MV-4-11 (cell line): ENCODE data around the gene ODC1.
"Not testable (repeated sequence)": the region's sequence is repeated elsewhere in the genome, so short reads cannot be mapped to it uniquely, and the experiment has no call there.

Source experiments
- DNase-seq: peaks from one replicate; lab custom pipeline; 2025; lab: John Stamatoyannopoulos, UW

ODC1 gene

DNA sequence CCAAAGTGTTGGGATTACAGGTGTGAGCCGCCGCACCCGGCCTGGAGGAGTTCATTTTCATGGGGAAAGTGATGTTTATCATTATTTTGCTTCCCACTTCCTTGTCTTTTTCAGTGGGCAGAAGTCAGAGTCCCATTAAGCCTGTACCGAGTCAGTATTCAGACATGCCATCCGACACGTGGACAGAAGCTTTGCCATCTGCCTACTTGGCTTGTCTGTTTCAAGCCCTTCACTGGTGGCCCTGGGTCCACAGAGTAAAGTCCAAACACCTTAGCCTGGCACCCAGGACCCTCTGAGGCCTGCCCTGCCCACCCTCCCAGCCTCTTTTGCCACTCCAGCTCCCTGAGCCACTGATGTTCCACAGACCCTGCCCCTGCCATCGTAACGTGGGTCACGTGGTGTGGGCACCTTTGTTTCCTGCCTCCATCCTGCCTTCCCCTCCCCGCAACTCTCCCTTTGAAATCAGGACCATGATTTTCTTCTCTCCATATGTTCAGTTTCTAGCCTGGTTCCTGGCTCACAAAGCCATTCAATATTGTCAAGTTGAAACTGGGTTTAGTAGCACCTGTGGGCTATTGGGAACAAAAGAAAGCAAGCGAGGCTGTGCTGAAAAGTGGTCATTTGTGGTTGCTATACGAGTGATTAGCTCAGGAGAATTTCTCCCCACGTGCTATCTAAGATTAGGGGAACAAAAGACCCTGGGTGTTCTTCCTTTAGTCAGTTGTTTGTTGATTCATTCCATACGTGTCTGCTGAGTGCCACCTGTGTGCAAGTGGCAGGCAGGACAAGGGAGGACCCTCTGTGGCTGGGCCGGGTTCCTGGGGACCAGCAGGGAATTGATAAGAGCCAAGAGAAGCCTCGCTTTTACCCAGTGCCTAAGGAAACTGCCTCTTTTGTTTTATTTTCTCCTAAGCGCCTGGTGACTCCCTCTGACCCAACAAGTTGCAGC is 5.1 kb upstream of the ODC1 start:
- DNase-seq, result no peak

DNA sequence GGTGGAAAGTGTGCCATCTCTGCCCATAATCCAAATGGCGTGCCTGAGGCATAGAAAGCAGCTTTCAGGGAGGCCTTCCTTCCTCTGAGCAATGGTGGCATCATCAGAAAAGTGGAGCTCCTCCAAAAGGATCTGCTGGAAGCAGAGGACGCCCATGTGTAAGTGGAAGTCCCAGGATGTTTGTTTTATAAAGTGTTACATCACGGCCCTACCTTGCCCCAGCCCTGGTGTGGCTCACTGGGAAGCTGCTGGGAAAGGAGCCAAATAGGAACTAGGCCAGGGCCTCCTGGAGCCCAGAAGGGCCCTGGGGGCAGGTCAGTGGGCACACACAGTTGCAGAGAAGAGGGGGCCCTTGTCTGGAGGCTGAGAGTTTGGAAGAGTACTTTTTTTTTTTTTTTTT is 4.2 kb upstream of the ODC1 start:
- DNase-seq, result no peak

DNA sequence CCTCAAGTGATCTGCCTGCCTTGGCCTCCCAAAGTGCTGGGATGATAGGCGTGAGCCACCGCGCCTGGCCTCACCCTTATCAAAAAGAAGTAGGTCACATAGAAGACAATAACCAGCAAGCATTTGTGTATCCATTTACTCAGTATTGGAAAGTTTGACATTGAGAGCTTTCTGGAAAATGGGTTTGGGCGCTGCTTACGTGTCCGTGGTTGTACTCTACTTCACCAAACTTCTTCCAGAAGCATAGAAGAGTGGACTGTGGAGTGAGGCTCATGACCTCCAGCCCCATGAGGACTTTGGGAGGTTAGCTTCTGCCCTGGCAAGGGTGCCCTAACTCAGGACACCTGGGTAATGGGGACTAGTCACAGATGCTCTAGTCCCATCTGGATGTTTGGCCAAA is 3.7 kb upstream of the ODC1 start:
- no peak for DNase-seq

DNA sequence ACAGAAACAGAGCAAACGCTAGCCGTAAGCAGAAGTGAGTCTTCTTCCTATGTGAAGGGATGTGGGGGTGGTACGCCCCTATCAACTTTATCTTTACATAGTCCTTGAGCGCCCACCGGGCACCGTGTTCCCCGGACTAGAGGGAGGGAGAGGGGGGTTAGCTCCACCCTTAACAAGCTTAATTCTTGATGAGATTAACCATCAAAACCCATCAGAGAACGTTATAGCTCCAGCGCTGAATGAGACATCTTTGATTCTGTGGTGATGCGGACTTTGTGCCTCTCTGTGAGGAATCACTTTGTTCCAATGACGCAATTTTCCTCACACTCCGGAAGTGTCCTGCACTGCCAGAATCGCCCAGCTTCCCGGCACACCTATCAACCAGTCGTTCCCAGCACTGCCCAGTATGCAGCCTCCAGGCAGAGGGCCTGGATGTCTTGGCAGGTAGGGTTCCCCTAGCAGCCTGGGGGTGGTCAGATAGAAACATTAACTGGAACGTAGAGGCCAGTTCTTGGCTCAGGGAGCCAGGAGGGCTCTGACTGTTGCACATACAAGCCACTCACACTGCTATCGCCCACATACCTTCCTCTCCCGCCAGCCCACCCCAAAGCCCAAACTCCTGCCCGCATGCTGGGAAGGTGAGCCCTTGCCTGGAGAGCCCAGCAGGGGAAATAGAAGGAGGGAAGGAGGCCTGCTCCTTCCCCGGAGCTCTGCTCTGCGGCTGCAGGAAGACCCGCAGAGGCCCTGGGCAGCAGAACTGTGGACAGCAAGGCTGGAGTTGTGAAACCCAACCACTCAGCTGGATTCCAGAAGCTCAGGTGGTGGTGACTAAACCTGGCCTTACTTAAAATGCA is 1.9 kb upstream of the ODC1 start:
- DNase-seq, result no peak

DNA sequence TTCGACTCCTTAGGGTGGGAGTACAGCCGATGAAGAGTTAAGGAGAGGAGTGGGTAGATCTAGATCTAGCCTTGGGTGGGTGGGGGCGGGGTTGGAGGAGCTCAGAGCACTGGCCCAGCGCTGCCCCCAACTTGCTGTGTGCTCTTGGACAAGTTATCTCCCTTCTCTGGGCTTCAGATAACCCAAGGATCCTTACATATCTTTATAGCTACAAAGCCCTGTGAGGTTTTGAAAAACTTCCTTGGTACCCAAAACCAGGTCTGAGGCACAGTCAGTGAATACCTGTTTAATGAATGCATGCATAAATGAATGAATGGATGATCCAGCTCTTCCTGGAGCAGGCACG is 1.3 kb upstream of the ODC1 start:
- no peak for DNase-seq

DNA sequence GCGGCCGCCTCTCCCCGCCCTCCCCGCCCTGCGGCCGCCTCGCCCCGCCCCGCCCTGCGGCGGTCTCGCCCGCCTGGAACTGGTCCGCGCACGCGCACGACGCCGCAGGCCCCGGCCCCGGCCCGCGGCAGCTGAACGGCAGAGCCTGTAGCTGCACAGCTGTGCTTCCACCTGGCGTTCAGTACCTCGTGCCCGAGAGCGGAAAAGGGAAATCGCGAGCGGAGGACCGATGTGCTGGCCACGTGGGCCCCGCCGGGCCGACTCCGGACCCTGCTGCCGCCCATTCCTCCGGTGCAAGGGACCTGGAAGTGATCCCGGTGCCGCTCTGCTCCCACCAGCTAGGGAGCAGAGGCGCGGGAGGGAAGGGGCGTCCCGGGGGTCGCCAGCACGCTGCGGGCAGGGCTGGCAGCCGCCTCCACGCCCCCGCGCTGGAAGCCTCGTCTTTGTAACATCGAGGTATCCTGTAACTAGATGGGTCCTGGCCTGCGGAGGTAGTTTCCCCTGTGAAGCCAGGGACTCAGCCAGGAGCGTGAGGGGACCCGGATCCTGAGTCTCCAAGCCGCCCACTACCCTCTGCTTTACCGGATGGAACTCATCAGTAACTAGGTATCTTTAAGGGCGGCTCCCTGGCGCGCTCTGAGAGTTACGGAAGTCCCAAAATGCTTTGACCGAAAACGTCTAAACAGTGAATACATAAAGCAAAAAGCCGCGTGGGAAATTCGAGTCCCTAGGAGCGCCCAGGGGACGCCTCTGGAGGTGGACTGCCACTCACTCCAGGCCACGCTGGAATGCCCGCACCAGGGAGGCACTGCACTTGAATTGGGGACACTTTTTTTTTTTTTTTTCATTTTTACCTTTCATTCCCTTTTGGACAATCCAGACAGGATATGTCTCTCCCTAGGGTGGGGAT is 704 bp upstream of the ODC1 start:
- DNase-seq, result peak; percentile 91

DNA sequence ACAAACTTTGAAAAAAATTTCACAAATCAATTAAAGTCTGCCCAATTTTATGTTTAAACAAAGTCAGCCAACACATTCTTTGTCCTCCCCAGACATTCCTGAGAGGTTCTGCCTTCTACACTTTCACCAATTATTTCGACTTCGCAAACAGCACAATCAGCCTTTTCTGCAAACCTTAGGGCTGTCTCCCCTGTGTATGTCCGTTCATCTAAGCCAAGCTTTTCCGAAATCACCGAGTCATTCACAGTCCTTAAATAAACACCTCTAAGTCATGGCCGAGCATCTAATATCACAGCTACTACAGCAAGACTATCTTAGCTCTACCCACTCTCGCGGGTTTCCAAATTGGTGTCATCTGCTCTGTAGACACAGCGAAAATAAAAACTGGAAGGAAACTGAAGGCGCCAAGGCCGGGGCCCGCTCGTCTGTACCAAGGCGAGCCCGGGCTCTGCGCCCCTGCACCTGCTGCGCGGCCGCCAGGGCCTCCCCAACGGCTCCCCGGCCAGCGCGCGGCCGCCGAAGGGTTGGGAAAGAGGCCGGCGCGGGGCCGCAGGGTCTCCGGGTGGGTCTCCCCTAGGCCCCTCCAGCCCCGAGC is 730 bp downstream of the ODC1 start:
- DNase-seq, result peak; percentile 47

DNA sequence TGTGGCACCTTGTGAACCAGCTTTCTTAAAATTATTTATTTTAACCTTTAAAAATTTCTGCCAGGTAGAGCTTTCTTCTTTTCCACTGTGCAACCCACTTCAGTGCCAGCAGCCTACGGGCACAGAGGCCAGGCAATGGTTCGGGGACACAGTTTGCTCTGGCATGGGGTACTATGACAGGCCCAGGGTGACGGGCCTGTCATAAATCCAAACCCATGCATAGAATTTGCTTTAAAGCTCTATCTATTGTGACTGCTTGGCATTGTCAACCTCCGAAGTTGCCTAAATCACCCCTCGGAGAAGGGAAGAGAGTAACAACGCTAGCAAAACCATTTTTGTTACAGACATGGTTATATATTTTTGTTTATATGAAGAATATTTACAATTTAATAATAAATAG is 1.5 kb downstream of the ODC1 start:
- DNase-seq, result no peak

DNA sequence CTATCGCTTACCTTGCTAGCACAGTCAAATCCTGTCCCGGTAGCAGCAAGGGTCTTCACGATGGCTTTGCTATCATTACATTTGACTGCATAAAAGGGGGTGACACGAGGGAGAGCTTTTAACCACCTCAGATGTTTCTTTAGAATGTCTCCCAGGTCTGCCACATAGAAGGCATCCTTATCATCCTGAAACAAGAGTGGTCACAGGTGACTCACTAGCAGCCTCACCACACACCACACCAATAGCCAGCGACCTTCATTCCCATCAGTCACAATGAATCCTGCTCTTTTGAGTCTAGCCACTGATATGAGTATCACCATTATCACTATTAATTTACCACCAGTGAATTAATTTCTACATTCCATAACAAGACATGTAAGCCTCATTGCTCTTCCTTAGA is 3.7 kb downstream of the ODC1 start:
- no peak for DNase-seq

DNA sequence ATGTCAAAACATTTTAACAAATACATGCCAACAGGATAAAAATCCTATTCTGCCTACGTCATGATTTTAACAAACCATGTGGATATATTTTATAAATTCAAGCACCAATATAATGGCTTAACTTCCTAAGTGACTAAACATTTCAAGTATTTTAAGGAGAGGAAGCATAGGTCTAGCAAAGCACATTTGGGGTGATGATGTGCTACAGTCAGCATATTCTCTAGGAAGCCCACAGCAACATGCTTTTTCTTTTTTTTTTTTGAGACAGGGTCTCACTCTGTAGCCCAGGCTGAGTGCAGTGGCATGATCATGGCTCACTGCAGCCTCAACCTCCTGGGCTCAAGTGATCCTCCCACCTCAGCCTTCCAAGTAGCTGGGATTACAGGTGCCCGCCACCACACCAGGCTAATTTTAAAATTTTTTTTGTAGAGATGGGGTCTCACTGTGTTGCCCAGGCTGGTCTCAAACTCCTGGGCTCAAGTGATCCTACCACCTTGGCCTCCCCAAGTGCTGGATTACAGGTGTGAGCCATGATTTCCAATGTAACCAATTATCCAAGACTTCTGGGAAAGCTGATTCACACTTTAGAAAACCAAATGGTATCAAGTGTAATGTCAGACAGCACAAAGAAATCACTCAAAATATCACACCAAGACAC is 5.5 kb downstream of the ODC1 start:
- not testable (repeated sequence) for DNase-seq

DNA sequence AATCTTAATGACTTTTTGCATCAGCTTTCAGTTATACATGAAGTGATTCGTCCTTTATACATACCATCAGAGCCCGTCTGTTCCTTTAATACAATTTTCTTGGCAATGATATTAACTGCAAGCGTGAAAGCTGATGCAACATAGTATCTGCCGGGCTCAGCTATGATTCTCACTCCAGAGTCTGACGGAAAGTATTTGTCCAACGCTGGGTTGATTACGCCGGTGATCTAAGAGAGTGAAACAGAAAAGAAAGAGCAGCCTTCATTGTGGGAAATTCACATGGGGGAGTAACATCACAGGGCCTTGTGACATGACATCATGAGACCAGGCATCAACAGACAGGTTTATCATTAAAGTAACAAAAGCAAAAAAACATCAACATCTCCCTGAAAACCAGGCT is 6.2 kb downstream of the ODC1 start:
- no peak for DNase-seq

DNA sequence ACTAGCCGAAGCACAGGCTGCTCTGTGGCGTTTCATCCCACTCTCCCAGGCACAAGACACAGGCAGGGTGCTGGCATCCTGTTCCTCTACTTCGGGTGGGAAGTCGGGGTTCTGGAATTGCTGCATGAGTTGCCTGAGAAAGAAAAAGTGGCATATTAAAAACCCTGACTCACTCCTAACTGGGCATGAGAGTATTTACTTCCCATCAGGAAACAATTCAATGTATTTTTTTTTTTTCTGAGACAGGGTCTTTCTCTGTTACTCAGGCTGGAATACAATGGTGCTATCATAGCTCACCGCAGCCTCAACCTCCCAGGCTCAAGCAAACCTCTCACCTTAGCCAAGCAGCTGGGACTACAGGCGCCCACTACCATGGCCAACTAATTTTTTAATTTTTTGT is 7.4 kb downstream of the ODC1 start:
- no peak for DNase-seq

DNA sequence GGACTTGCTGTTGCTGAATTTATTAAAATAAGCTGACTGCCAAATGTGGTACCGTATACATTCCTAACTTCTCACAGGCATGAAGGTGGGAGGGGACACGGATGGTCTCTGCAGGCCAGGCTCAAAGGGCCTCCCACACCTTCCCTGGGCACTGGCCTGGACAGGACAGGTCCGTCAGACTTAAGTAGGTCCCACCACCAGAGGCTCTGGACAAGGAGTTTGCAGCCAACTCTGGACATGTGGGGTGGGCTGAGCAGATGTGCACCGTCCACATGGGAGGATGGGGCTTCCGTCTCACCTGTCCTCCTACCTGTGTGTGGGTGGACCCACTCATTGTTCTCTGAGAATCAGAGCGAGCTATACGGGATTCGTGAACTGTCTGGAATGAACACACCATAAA is 8.2 kb downstream of the ODC1 start:
- DNase-seq, result no peak

DNA sequence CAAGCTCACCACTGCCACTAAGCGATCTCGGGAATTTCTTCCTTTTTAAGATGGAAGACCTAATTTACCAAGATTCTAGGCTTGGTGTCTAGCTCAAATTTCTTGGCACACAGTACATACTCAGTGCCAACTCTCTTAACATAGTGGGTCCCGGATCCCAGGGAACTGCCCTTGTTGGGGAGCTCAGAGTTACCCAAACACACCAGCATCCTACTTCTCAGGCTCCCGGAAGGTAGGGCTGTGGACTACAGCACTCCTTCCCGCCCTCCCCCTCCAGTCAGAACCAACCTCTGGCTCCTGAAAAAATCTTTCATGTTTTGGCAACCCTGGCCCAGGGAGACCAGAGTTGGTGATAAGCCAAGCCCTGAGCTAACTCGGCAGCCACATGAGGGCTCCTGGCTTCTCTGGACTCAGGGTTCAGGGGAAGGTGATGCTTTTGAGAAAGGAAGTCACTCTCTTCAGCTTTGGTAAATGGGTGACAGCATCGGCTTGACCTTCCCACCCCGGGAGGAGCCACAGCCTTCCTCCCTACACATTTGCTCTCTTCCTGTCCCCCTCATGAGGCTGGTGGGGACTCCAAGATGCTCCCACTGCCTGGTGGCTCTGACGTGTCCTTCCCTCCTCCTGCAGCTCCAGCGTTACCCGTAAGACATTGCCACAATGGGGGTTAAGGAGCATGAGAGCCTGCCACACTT is 8.8 kb downstream of the ODC1 start:
- no peak for DNase-seq

DNA sequence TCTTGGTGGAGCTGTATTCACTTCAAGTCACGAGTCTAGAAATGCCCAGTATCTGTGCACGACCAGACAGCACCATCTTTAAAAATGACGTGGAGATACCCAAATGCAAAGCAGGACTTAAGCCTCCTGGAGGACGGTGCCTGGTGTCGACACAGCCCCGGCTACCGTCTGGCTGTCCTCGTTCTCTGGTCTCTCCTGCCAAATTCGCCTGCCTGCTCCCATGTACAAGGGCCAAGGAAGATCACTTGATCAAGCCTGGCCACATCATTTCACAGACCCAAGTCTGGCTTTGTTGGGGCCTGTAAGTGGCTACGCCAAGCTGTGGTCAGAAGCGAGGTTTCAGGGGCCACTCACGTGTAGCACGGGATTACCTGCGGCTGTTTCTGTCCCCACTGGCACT is 9.4 kb downstream of the ODC1 start:
- DNase-seq, result no peak

DNA sequence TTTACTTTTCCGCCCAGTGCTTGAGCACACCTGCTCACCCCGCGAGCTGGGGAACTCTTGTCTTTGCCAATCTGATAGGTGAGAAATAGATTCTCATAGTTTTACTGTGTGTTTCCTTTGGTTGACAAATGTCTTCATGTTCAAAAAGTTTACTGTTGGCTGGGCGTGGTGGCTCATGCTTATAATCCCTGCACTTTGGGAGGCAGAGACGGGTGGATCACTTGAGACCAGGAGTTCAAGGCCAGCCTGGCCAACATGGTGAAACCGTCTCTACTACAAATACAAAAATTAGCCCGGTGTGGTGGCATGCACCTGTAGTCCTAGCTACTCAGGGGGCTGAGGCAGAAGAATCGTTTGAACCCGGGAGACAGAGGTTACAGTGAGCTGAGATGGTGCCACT is 10.3 kb downstream of the ODC1 start:
- DNase-seq, result no peak

DNA sequence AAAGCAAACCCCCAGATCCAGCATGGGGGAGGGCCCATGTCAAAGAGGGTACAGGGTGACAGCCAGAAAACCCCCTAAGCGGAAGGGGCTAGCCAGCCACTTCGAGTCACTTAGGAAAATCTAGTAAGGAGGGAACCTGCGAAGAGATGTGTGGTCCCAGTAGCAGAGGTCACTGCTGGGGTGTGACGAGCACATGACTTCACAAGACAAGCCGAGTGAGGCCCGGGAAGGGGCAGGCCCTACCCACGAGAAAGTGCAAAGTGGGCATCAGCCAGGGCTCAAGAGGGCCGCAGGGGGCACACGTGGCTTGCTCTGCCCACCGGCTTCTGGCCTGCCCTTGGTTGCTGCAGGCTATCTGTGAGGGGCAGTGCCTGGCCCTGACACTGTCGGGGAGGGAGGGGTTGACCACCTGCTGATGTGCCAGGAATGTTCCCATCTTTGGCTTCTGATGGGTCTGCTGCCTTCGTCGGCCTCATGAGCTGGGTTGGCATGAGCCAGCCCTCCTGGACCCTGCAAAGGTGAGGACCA is 11.5 kb downstream of the ODC1 start:
- no peak for DNase-seq

DNA sequence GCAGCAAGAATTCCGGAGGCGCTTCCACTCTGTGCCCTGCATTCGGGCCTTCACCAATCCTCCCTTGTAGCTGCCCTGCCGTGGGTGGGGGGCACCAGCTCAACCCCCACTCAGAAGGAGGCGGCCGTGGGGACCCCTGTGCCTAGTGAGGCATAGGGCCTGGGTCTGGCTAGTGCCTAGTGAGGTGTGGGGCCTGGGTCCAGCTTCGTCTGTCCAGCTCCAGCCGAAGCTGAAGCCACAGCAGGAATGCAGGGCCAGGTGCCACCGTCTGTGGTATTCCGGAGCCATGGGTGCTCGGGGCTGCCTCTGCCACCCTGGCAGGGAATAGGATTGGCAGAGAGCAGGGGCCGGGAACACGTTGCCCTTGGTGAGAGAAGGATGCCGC is 12.3 kb downstream of the ODC1 start:
- DNase-seq, result no peak

DNA sequence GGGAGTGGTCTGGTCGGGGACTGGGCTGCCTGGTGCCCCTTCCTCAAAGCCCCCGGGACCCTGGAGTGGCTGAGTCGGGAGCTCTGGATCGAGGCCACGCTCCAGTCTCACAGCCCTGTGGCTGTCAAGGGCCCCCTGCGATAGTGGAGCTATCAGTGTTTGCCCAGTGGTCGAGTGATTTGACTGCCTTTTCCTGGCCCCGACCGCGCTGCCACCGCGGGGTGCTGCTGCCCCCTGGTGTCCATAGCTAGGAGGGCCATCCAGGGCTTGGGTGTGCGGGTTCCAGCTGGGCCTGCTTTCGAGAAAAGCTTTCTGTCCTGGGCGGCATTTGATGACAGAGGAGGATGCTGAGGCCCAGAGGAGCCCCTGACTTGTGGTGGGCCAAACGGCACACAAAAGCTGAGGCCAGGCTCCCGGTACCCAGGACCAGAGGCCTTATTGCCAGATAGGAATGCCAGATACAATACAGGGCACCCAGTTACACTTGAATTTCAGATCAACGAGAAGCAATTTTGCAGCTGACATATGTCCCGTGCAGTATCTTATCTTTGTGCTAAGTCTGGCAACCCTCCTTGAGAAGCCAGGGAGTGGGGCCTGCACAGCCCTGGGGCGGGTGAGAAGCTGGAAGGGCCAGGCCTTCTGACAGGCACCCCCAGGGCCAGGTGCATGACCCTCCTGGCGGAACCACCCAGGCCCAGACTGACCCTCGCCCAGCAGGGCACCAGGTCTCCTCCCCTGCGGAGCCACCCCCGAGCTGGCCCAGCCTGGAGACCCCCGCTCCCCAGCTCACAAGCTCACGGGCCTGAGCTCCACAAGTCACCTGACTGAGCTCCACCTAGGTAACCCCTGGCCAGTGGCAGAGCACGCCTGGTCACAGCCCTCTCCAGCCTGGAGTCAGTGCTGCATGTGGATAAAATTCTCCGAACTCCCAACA is 13.0 kb downstream of the ODC1 start:
- peak; percentile 60 for DNase-seq
